22Rv1 (cell line): ENCODE data around the gene TGM2.

Experiments used
- ZFX ChIP-seq: fragments of 450-650 bp; IDR thresholded peaks from 2 replicates; pipeline ENCODE4 v1.6.1; 2017; ENCODE audit warnings: antibody characterized with exemption, borderline replicate concordance
- TF ChIP-seq, protein P1 (sequence below): fragments of 450-650 bp; IDR thresholded peaks from 2 replicates; pipeline ENCODE4 v1.5.1; 2017; ENCODE audit warnings: mild to moderate bottlenecking

DNA sequence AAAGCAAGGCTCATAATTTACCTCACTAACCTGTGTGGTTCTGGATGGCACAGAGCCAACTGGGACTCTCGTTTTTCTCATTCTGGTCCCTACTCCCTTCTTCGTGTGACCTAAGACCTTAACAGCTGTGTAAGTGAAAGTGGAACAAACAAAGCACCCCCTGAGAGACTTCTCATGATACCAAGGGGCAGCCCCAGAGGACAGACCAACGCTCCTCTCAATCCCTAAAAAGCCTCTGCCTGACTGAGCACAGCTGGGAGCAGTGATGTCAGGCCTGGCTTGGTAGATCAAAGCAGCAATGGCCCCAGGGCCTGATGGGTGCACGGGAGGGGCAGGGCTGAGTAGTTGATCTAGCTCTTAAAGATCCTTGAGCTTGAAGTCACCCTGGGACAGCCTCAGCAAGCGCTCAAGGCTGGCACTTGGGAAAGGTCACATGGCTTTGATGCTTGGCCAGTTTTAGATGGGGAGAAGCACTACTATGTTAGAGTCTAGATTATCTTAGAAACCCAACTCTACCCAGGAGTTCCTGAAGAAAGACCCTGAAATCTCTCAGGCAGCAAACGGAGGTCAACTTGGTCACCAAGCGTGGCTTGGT, 16.2 kb upstream of the TGM2 start:
- TF ChIP-seq, protein P1, sequence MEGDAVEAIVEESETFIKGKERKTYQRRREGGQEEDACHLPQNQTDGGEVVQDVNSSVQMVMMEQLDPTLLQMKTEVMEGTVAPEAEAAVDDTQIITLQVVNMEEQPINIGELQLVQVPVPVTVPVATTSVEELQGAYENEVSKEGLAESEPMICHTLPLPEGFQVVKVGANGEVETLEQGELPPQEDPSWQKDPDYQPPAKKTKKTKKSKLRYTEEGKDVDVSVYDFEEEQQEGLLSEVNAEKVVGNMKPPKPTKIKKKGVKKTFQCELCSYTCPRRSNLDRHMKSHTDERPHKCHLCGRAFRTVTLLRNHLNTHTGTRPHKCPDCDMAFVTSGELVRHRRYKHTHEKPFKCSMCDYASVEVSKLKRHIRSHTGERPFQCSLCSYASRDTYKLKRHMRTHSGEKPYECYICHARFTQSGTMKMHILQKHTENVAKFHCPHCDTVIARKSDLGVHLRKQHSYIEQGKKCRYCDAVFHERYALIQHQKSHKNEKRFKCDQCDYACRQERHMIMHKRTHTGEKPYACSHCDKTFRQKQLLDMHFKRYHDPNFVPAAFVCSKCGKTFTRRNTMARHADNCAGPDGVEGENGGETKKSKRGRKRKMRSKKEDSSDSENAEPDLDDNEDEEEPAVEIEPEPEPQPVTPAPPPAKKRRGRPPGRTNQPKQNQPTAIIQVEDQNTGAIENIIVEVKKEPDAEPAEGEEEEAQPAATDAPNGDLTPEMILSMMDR: no peak
- no peak for TF ChIP-seq ZFX
